Measurements from ENCODE around the gene COX15. TPM values are rescaled to one million over a fixed set of nuclear protein-coding genes. Genes with fewer than 3 reads are reported as not detected.

COX15 gene
- total RNA-seq, 1 donor from 2014 or later: 44.5 TPM

- ChIA-PET POLR2A (no interaction called here), CTCF (no interaction called here)
- ATAC-seq (ENCODE audit: low read depth) (no peak), DNase-seq (no peak)
- TF ChIP-seq CTCF (IDR thresholded peaks at IDR 0.05): no peak
- H3K4me1 Mint-ChIP-seq: no peaks in the 10 kb centered on the region
- no peak overlapping the region for H3K27ac Mint-ChIP-seq
- H3K4me3 Mint-ChIP-seq: no peak overlapping the region
- no peaks in the 10 kb centered on the region for H3K27me3 Mint-ChIP-seq
- H3K9me3 Mint-ChIP-seq: no peaks in the 10 kb centered on the region
- peaks cover 52% of the 10 kb centered on the region for H3K36me3 Mint-ChIP-seq (ENCODE audit: low read depth)
- intact Hi-C loops (cut with micrococcal nuclease): no loop called here
Measured at GRCh38 chr10:99693933-99694583, 37.9 kb downstream of the COX15 start.

- H3K9me3 Mint-ChIP-seq: no peaks in the 10 kb centered on the region
- H3K4me1 Mint-ChIP-seq: peaks cover 8% of the 10 kb centered on the region
- no peak for TF ChIP-seq CTCF (IDR thresholded peaks at IDR 0.05)
- H3K4me3 Mint-ChIP-seq: no peak overlapping the region
- no peak for DNase-seq
- H3K36me3 Mint-ChIP-seq (ENCODE audit: low read depth): peaks cover 31% of the 10 kb centered on the region
- H3K27ac Mint-ChIP-seq: no peak overlapping the region
- no peaks in the 10 kb centered on the region for H3K27me3 Mint-ChIP-seq
- POLR2A ChIA-PET: no interaction called here
- no peak for ATAC-seq (ENCODE audit: low read depth)
- CTCF ChIA-PET: no interaction called here
- intact Hi-C loops (cut with micrococcal nuclease): no loop called here
Measured at GRCh38 chr10:99689461-99689860, 42.5 kb downstream of the COX15 start.

GRCh38 chr10:99685597-99685967, 46.3 kb downstream of the COX15 start:
- CTCF ChIA-PET: no interaction called here
- TF ChIP-seq CTCF (IDR thresholded peaks at IDR 0.05): no peak
- H3K27ac Mint-ChIP-seq: no peak overlapping the region
- intact Hi-C loops (cut with micrococcal nuclease): no loop called here
- peaks cover 14% of the 10 kb centered on the region for H3K36me3 Mint-ChIP-seq (ENCODE audit: low read depth)
- H3K4me1 Mint-ChIP-seq: peaks cover 8% of the 10 kb centered on the region
- ATAC-seq (ENCODE audit: low read depth): peak; percentile 25
- POLR2A ChIA-PET: no interaction called here
- H3K9me3 Mint-ChIP-seq: no peaks in the 10 kb centered on the region
- no peaks in the 10 kb centered on the region for H3K27me3 Mint-ChIP-seq
- no peak overlapping the region for H3K4me3 Mint-ChIP-seq
- no peak for DNase-seq

GRCh38 chr10:99682752-99683151, 49.2 kb downstream of the COX15 start:
- H3K36me3 Mint-ChIP-seq (ENCODE audit: low read depth): peaks cover 21% of the 10 kb centered on the region
- H3K9me3 Mint-ChIP-seq: no peaks in the 10 kb centered on the region
- DNase-seq (no peak), ATAC-seq (ENCODE audit: low read depth) (peak; percentile 18)
- no peak overlapping the region for H3K27ac Mint-ChIP-seq
- peaks cover 8% of the 10 kb centered on the region for H3K4me1 Mint-ChIP-seq
- intact Hi-C loops (cut with micrococcal nuclease): no loop called here
- no peak for TF ChIP-seq CTCF (IDR thresholded peaks at IDR 0.05)
- no peak overlapping the region for H3K4me3 Mint-ChIP-seq
- CTCF ChIA-PET: no interaction called here
- POLR2A ChIA-PET: no interaction called here
- H3K27me3 Mint-ChIP-seq: no peaks in the 10 kb centered on the region

Other genes with a start within 250 kb of the COX15 start
- gene NKX2-3, start 199.2 kb downstream of the COX15 start, total RNA-seq: not detected in 2 replicates
- 45.9 and 47.5 TPM in 2 replicates for gene SLC25A28, start 111.7 kb downstream of the COX15 start, total RNA-seq
- 5.2 and 6.2 TPM in 2 replicates for gene ENTPD7, start 72.6 kb downstream of the COX15 start, total RNA-seq
- gene CUTC, start 107 bp upstream of the COX15 start, total RNA-seq: 25.4 and 27.5 TPM in 2 replicates
- gene ABCC2, start 50.5 kb upstream of the COX15 start, total RNA-seq: 2.9 and 4.0 TPM in 2 replicates